ENCODE data around the gene F2RL2.

F2RL2 gene, protein sequence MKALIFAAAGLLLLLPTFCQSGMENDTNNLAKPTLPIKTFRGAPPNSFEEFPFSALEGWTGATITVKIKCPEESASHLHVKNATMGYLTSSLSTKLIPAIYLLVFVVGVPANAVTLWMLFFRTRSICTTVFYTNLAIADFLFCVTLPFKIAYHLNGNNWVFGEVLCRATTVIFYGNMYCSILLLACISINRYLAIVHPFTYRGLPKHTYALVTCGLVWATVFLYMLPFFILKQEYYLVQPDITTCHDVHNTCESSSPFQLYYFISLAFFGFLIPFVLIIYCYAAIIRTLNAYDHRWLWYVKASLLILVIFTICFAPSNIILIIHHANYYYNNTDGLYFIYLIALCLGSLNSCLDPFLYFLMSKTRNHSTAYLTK

DNA sequence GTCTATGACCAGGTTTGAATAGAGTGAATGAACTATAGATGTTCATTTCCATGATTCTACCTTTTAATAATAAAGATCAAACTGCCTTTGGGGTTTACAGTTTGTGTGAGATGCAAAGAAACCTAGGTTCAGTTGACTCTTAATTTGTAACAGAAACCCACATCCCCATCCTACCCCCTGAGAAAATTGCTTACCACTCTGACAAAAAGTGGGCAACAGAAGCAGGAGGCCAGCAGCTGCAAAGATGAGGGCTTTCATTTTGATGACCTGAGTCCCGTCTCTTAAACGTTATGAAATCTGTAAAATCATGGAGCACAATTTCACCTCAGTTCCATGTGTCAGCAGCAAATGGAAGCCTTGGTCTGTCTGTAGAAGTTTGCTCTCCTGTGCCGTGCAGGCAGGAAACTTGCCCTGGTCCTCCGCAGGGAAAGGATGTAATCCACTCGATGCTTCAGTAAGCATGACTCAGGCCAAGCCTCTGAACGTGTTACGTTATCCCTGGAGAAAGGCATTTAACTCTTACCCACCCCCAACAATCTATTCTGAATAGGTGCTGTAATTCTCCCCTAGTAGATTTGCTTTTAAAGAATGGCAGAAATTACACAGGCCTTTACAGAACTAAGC is at the start of gene F2RL2:
TSS of gene F2RL2 (minus strand) at position 431 of the 624 bp plus-strand sequence. CDS start at position 258, 173 bp downstream.
- no peaks in the 10 kb centered on the region for H3K9me3 ChIP-seq (ENCODE audit: control insufficient read depth, low read length)
- DNase-seq (ENCODE audit: low read depth): peak; percentile 93
- H3K9ac ChIP-seq (ENCODE audit: low read length): peak within 1 kb of the TSS; percentile 18
- H3K27me3 ChIP-seq (replicated peaks; ENCODE audit: control insufficient read depth, insufficient read depth, low read length): no peaks in the 10 kb centered on the region
- H3K4me1 ChIP-seq (ENCODE audit: control insufficient read depth, insufficient read depth, low read length): peaks cover 4% of the 10 kb centered on the region
- no peaks in the 10 kb centered on the region for H3K36me3 ChIP-seq (ENCODE audit: control insufficient read depth, insufficient read depth, low read length, severe bottlenecking)
- peak within 1 kb of the TSS; percentile 66 for H3K4me3 ChIP-seq (ENCODE audit: low read length)

DNA sequence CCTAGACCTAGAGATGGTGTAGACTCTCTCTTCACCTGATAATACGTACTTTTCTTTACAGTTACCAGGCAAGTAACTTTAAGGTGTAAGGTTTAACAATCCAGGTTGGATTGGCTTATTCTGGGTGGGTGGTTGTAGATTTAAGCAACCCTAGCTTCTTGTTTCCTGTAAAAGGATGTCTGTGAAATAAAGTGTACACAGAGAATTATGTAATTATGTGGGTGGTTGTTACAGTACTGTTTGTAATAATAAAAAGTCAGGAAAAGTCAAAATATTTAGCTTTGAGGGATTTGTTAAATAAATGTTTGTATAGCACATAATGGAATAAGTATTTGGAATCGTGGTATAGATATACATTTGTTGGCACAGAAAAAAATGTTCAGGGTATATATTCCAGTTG is 49.0 kb upstream of the F2RL2 start:
- Histone ChIP-seq H3K9ac (ENCODE audit: low read length) (no peak overlapping the region), H3K36me3 (ENCODE audit: control insufficient read depth, insufficient read depth, low read length, severe bottlenecking) (no peaks in the 10 kb centered on the region), H3K4me1 (ENCODE audit: control insufficient read depth, insufficient read depth, low read length) (no peaks in the 10 kb centered on the region), H3K4me3 (ENCODE audit: low read length) (no peak overlapping the region), H3K9me3 (ENCODE audit: control insufficient read depth, low read length) (no peaks in the 10 kb centered on the region), H3K27me3 (replicated peaks; ENCODE audit: control insufficient read depth, insufficient read depth, low read length) (no peaks in the 10 kb centered on the region)
- DNase-seq (ENCODE audit: low read depth): no peak

DNA sequence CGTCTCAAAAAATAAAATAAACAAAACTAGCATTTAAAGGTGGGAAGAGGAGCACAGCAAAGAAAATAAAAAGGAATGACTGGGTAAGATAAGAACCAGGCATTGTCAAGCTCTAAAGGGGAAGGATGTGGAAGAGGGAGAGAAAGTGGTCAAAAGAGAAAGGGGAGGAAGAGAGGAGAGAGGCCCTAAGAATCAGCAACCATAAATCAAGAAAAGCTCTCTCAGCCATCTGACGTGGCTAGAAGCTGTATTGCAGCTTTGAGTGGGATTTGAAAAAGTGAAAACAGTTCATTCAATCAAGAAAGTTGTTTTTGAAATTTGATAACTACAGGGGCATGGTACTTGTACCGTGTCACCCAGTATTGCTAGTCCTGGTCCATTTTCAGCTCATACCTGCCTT is 47.3 kb upstream of the F2RL2 start:
- no peaks in the 10 kb centered on the region for H3K4me1 ChIP-seq (ENCODE audit: control insufficient read depth, insufficient read depth, low read length)
- DNase-seq (ENCODE audit: low read depth): no peak
- no peaks in the 10 kb centered on the region for H3K27me3 ChIP-seq (replicated peaks; ENCODE audit: control insufficient read depth, insufficient read depth, low read length)
- no peak overlapping the region for H3K4me3 ChIP-seq (ENCODE audit: low read length)
- H3K9me3 ChIP-seq (ENCODE audit: control insufficient read depth, low read length): no peaks in the 10 kb centered on the region
- no peak overlapping the region for H3K9ac ChIP-seq (ENCODE audit: low read length)
- no peaks in the 10 kb centered on the region for H3K36me3 ChIP-seq (ENCODE audit: control insufficient read depth, insufficient read depth, low read length, severe bottlenecking)

DNA sequence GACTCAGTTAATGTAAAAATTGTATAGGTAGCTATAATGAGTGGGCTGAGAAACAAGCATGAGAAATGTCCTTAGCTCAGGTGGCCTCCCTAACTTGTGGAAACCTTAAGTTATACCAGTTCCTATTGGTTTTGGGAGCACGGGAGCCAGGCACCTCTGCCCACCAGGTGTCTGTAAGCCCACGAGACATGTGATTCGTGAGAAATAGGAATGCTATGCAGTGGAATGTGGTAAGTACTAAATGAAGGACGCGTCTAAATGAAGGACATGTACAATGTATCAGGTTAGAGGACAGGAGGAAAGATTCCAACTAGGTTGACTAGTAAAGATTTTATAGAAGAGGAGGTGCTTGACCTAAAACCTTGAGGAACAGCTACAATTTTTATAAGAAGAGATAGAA is 46.0 kb upstream of the F2RL2 start:
- Histone ChIP-seq H3K4me3 (ENCODE audit: low read length) (no peak overlapping the region), H3K9me3 (ENCODE audit: control insufficient read depth, low read length) (no peaks in the 10 kb centered on the region), H3K4me1 (ENCODE audit: control insufficient read depth, insufficient read depth, low read length) (no peaks in the 10 kb centered on the region), H3K36me3 (ENCODE audit: control insufficient read depth, insufficient read depth, low read length, severe bottlenecking) (no peaks in the 10 kb centered on the region), H3K9ac (ENCODE audit: low read length) (no peak overlapping the region), H3K27me3 (replicated peaks; ENCODE audit: control insufficient read depth, insufficient read depth, low read length) (no peaks in the 10 kb centered on the region)
- DNase-seq (ENCODE audit: low read depth): no peak

DNA sequence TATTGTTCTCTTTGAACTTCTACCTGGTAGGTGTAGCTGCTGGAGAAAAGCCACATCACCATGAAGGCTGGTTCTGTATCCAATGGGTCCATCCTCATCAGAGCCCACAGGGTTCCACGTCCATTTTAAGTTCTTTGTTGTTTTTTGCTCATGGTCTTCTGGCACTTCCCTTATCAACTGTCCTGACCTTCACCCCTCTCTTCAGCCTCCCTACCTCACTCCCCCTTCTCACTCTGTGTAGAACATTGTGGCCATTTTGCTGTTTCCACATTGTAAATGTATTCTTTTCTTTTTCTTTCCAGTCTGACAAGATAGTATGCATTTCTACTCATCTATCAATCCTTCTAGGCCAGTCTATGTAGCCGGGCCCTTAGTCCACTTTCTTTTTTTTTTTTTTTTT is 44.3 kb upstream of the F2RL2 start:
- H3K36me3 ChIP-seq (ENCODE audit: control insufficient read depth, insufficient read depth, low read length, severe bottlenecking): no peaks in the 10 kb centered on the region
- no peak overlapping the region for H3K9ac ChIP-seq (ENCODE audit: low read length)
- no peak overlapping the region for H3K4me3 ChIP-seq (ENCODE audit: low read length)
- no peaks in the 10 kb centered on the region for H3K9me3 ChIP-seq (ENCODE audit: control insufficient read depth, low read length)
- H3K4me1 ChIP-seq (ENCODE audit: control insufficient read depth, insufficient read depth, low read length): no peaks in the 10 kb centered on the region
- DNase-seq (ENCODE audit: low read depth): no peak
- no peaks in the 10 kb centered on the region for H3K27me3 ChIP-seq (replicated peaks; ENCODE audit: control insufficient read depth, insufficient read depth, low read length)

DNA sequence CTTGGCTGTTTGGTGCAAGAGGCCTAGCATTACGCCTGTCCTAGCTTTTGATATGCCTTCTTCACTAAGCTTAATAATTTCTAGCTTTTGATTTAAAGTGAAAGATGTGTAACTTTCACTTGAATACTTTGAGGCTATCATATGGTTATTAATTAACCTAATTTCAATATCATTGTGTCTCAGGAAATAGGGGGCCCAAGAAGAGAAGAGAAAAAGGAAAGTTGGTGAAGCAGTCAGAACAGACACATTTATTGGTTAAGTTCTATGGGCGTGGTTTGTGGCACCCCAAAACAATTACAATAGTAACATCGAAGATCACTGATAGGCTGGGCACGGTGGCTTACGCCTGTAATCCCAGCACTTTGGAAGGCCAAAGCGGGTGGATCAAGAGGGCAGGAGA is 40.9 kb upstream of the F2RL2 start:
- DNase-seq (ENCODE audit: low read depth): no peak
- no peak overlapping the region for H3K9ac ChIP-seq (ENCODE audit: low read length)
- H3K4me1 ChIP-seq (ENCODE audit: control insufficient read depth, insufficient read depth, low read length): no peaks in the 10 kb centered on the region
- no peaks in the 10 kb centered on the region for H3K36me3 ChIP-seq (ENCODE audit: control insufficient read depth, insufficient read depth, low read length, severe bottlenecking)
- H3K4me3 ChIP-seq (ENCODE audit: low read length): no peak overlapping the region
- no peaks in the 10 kb centered on the region for H3K9me3 ChIP-seq (ENCODE audit: control insufficient read depth, low read length)
- no peaks in the 10 kb centered on the region for H3K27me3 ChIP-seq (replicated peaks; ENCODE audit: control insufficient read depth, insufficient read depth, low read length)

DNA sequence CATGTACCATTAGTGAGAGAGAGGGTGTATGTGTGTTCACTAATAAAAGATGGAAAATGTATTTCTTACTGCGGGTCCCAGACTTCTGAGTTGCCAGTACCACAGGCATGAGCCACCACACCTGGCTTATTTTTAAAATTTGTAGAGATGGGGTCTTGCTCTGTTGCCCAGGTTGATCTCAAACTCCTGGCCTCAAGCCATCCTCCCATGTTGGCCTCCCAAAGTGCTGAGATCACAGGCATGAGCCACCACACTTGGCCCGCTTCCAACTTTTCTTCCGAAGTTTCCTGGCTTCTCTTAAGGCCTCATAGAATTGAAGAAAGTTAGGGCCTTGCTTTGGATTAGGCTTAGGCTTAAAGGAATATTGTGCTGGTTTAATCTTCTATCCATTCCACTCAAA is 40.4 kb upstream of the F2RL2 start:
- Histone ChIP-seq H3K4me1 (ENCODE audit: control insufficient read depth, insufficient read depth, low read length) (no peaks in the 10 kb centered on the region), H3K9ac (ENCODE audit: low read length) (no peak overlapping the region), H3K4me3 (ENCODE audit: low read length) (no peak overlapping the region), H3K36me3 (ENCODE audit: control insufficient read depth, insufficient read depth, low read length, severe bottlenecking) (no peaks in the 10 kb centered on the region), H3K27me3 (replicated peaks; ENCODE audit: control insufficient read depth, insufficient read depth, low read length) (no peaks in the 10 kb centered on the region), H3K9me3 (ENCODE audit: control insufficient read depth, low read length) (no peaks in the 10 kb centered on the region)
- DNase-seq (ENCODE audit: low read depth): no peak

DNA sequence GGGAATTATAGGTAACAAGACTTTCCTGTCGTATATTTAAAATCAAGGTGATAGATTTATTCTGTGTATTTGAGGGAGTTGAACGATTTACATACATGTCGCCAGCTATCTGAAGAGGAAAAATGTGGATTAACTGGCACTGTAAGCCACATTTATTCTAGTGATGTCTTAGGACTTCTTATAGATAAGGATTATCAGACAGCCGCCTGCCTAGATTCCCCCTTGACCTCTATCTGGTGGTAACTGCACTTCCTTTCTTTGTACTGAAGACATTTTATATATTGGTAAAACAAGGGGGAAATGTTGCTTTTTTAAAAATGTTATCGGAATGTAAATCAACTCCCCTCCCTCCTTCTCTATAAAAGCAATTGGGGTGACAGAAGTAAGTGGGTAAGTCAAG is 39.3 kb upstream of the F2RL2 start:
- Histone ChIP-seq H3K36me3 (ENCODE audit: control insufficient read depth, insufficient read depth, low read length, severe bottlenecking) (no peaks in the 10 kb centered on the region), H3K27me3 (replicated peaks; ENCODE audit: control insufficient read depth, insufficient read depth, low read length) (no peaks in the 10 kb centered on the region), H3K4me3 (ENCODE audit: low read length) (no peak overlapping the region), H3K9me3 (ENCODE audit: control insufficient read depth, low read length) (no peaks in the 10 kb centered on the region), H3K9ac (ENCODE audit: low read length) (no peak overlapping the region), H3K4me1 (ENCODE audit: control insufficient read depth, insufficient read depth, low read length) (no peaks in the 10 kb centered on the region)
- no peak for DNase-seq (ENCODE audit: low read depth)

DNA sequence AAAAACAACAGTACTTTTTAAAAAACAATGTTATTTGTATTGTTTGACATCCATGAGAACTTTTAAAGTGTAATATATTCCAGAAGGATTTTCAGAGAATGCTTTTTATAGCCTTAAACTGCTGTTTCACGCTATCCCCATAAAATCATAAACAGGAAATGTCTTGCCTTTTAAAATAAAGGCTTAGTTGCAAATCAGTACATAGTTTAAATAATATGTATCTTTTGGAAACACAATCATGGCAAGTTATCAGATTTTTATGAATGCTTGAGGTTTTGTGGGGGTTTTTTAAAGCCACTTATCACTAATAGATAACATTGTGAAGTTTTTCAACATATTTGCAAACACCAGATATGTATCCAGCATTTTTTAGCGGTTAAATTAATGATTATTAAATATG is 37.2 kb upstream of the F2RL2 start:
- no peak overlapping the region for H3K4me3 ChIP-seq (ENCODE audit: low read length)
- H3K9ac ChIP-seq (ENCODE audit: low read length): peak overlapping the region; percentile 37
- H3K36me3 ChIP-seq (ENCODE audit: control insufficient read depth, insufficient read depth, low read length, severe bottlenecking): no peaks in the 10 kb centered on the region
- H3K4me1 ChIP-seq (ENCODE audit: control insufficient read depth, insufficient read depth, low read length): no peaks in the 10 kb centered on the region
- H3K9me3 ChIP-seq (ENCODE audit: control insufficient read depth, low read length): no peaks in the 10 kb centered on the region
- DNase-seq (ENCODE audit: low read depth): peak; percentile 8
- no peaks in the 10 kb centered on the region for H3K27me3 ChIP-seq (replicated peaks; ENCODE audit: control insufficient read depth, insufficient read depth, low read length)

DNA sequence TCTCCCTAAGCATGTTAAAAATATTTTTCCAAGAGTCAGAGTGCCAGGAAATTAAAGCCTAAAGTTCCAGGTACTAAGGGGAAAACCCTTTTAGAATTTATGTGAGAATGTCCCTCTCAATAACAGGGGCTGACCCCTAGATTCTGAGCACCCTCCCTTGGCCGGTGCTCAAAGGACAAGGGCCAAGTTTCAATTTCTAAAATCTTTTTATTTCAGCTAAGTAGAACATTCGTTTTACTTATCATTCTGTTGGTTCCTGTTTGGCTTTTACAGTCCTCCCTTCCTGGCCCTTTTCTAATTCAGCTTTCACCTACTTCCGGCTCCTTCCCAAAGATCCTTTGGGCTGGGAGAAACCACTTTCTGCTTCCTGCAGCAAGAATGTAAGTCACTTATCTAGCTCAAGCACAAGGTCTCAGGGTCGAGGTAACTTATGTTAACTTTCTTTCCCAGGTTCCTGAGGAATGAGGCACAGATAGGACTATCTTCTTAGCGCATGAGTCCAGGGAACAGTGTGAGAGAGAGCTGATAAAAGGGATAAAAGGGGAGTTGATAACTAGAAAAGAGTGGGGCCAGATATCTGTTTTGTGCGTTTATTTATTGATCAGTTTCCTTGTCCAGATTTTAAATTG is 34.6 kb upstream of the F2RL2 start:
- Histone ChIP-seq H3K36me3 (ENCODE audit: control insufficient read depth, insufficient read depth, low read length, severe bottlenecking) (no peaks in the 10 kb centered on the region), H3K4me3 (ENCODE audit: low read length) (no peak overlapping the region), H3K9ac (ENCODE audit: low read length) (no peak overlapping the region), H3K4me1 (ENCODE audit: control insufficient read depth, insufficient read depth, low read length) (peaks cover 5% of the 10 kb centered on the region), H3K27me3 (replicated peaks; ENCODE audit: control insufficient read depth, insufficient read depth, low read length) (no peaks in the 10 kb centered on the region), H3K9me3 (ENCODE audit: control insufficient read depth, low read length) (no peaks in the 10 kb centered on the region)
- DNase-seq (ENCODE audit: low read depth): no peak

DNA sequence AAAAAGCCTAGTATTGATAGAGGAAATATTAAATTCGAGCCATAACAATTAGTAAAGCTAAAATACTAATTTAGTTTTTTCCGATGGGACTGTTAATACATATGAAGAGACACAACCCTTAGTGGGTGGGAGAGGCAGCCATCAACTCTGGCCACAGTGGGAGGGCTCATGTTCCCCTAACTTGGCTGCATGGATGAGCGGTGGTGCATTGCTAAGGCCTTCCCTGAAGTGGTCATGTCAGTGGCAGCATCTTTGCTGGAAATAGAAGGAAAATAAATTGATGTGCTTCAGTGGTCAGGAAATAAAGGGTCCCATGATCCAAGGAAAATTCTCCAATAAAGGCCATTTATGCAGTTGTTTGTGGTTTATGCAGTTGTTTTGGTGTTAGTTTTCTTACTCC is 33.9 kb upstream of the F2RL2 start:
- H3K27me3 ChIP-seq (replicated peaks; ENCODE audit: control insufficient read depth, insufficient read depth, low read length): no peaks in the 10 kb centered on the region
- H3K4me1 ChIP-seq (ENCODE audit: control insufficient read depth, insufficient read depth, low read length): peaks cover 5% of the 10 kb centered on the region
- H3K9ac ChIP-seq (ENCODE audit: low read length): no peak overlapping the region
- H3K36me3 ChIP-seq (ENCODE audit: control insufficient read depth, insufficient read depth, low read length, severe bottlenecking): no peaks in the 10 kb centered on the region
- DNase-seq (ENCODE audit: low read depth): no peak
- no peaks in the 10 kb centered on the region for H3K9me3 ChIP-seq (ENCODE audit: control insufficient read depth, low read length)
- H3K4me3 ChIP-seq (ENCODE audit: low read length): no peak overlapping the region
